SK-N-SH treated with all-trans-retinoic acid at 6 μM for 48 hours (cell line): Measurements from ENCODE around the gene PSMA7.

Experiments used
- ATAC-seq: fragments of 200-7000 bp; cut with Tn5 transposase; 3 replicates; pipeline ENCODE4 v1.9.1; 2020; ENCODE audit warnings: mild to moderate bottlenecking, moderate library complexity
- ARNTL ChIP-seq: fragments of 450-650 bp; formaldehyde crosslinking; IDR thresholded peaks from 2 replicates; pipeline ENCODE4 v1.5.0; 2020; ENCODE audit warnings: low read depth, mild to moderate bottlenecking, moderate library complexity, borderline replicate concordance
- BACH2 ChIP-seq: fragments of 250-450 bp; sonication (Bioruptor Pico); IDR thresholded peaks from 2 replicates; pipeline ENCODE4 v1.9.0; 2021; ENCODE audit warnings: mild to moderate bottlenecking, borderline replicate concordance
- CSDC2 ChIP-seq: fragments of 250-450 bp; sonication (Bioruptor Pico); IDR thresholded peaks from 2 replicates; pipeline ENCODE4 v1.5.0; 2020; ENCODE audit warnings: mild to moderate bottlenecking, moderate library complexity
- CSRNP3 ChIP-seq: fragments of 250-450 bp; sonication (Bioruptor Pico); IDR thresholded peaks from 2 replicates; pipeline ENCODE4 v1.5.1; 2021; ENCODE audit warnings: mild to moderate bottlenecking, moderate library complexity
- ESRRG ChIP-seq: fragments of 250-450 bp; sonication (Bioruptor Pico); IDR thresholded peaks from 2 replicates; pipeline ENCODE4 v1.6.1; 2021; ENCODE audit warnings: mild to moderate bottlenecking
- GLIS3 ChIP-seq: fragments of 250-450 bp; sonication (Bioruptor Pico); IDR thresholded peaks from 2 replicates; pipeline ENCODE4 v1.5.0; 2020; ENCODE audit warnings: mild to moderate bottlenecking, moderate library complexity
- ISL1 ChIP-seq: fragments of 250-450 bp; sonication (Bioruptor Pico); IDR thresholded peaks from 2 replicates; pipeline ENCODE4 v2.1.2; 2022; ENCODE audit warnings: mild to moderate bottlenecking, moderate library complexity
- OSR1 ChIP-seq: fragments of 250-450 bp; sonication (Bioruptor Pico); IDR thresholded peaks from 2 replicates; pipeline ENCODE4 v1.8.0; 2022; ENCODE audit warnings: moderate library complexity, mild to moderate bottlenecking, inconsistent platforms
- PATZ1 ChIP-seq: fragments of 250-450 bp; sonication (Bioruptor Pico); IDR thresholded peaks from 2 replicates; pipeline ENCODE4 v1.8.0; 2020; ENCODE audit warnings: mild to moderate bottlenecking, moderate library complexity, borderline replicate concordance
- PPARA ChIP-seq: fragments of 250-450 bp; sonication (Bioruptor Pico); IDR thresholded peaks from 2 replicates; pipeline ENCODE4 v1.5.0; 2020; ENCODE audit warnings: mild to moderate bottlenecking, borderline replicate concordance
- RARB ChIP-seq: fragments of 250-450 bp; sonication (Bioruptor Pico); IDR thresholded peaks from 2 replicates; pipeline ENCODE4 v1.8.0; 2021; ENCODE audit warnings: mild to moderate bottlenecking, moderate library complexity
- SNAI2 ChIP-seq: fragments of 250-450 bp; sonication (Bioruptor Pico); IDR thresholded peaks from 2 replicates; pipeline ENCODE4 v1.5.0; 2020; ENCODE audit warnings: mild to moderate bottlenecking, moderate library complexity
- TCF4 ChIP-seq: fragments of 250-450 bp; sonication (Bioruptor Pico); IDR thresholded peaks from 2 replicates; pipeline ENCODE4 v1.8.0; 2021; ENCODE audit warnings: mild to moderate bottlenecking, moderate library complexity, borderline replicate concordance
- TOX ChIP-seq: fragments of 250-450 bp; sonication (Bioruptor Pico); IDR thresholded peaks from 2 replicates; pipeline ENCODE4 v1.8.0; 2021; ENCODE audit warnings: mild to moderate bottlenecking, moderate library complexity, borderline replicate concordance
- ZFP3 ChIP-seq: fragments of 250-450 bp; sonication (Bioruptor Pico); IDR thresholded peaks from 2 replicates; pipeline ENCODE4 v1.5.0; 2020; ENCODE audit warnings: mild to moderate bottlenecking, moderate library complexity
- ZFP30 ChIP-seq: fragments of 450-650 bp; formaldehyde crosslinking; IDR thresholded peaks from 2 replicates; pipeline ENCODE4 v1.5.0; 2022; ENCODE audit warnings: mild to moderate bottlenecking, moderate library complexity
- ZNF70 ChIP-seq: fragments of 450-650 bp; formaldehyde crosslinking; IDR thresholded peaks from 2 replicates; pipeline ENCODE4 v1.5.0; 2020; ENCODE audit warnings: mild to moderate bottlenecking, moderate library complexity
- ZNF8 ChIP-seq: fragments of 450-650 bp; formaldehyde crosslinking; IDR thresholded peaks from 2 replicates; pipeline ENCODE4 v1.5.0; 2020; ENCODE audit warnings: mild to moderate bottlenecking, moderate library complexity
- TF ChIP-seq, protein P1 (sequence below): fragments of 250-450 bp; sonication (Bioruptor Pico); IDR thresholded peaks from 2 replicates; pipeline ENCODE4 v1.8.0; 2021; ENCODE audit warnings: low read depth, mild to moderate bottlenecking, moderate library complexity, borderline replicate concordance
- TF ChIP-seq, protein P2 (sequence below): fragments of 250-450 bp; sonication (Bioruptor Pico); IDR thresholded peaks from 2 replicates; pipeline ENCODE4 v1.5.1; 2020; ENCODE audit warnings: low read depth, mild to moderate bottlenecking, moderate library complexity
- TF ChIP-seq, protein P3 (sequence below): fragments of 250-450 bp; sonication (Bioruptor Pico); IDR thresholded peaks from 2 replicates; pipeline ENCODE4 v1.5.0; 2020; ENCODE audit warnings: mild to moderate bottlenecking, moderate library complexity

PSMA7 gene

GRCh38 chr20:62114894-62115293 is 28.3 kb downstream of the PSMA7 start (continued):
- TF ChIP-seq CSRNP3 (CRISPR knock-in tag) (no peak), BACH2 (CRISPR knock-in tag) (no peak), SNAI2 (CRISPR knock-in tag) (no peak), GLIS3 (CRISPR knock-in tag) (no peak), OSR1 (CRISPR knock-in tag) (no peak), ESRRG (CRISPR knock-in tag) (no peak), ZFP30 (CRISPR knock-in tag) (no peak), ZFP3 (CRISPR knock-in tag) (no peak), ZNF70 (CRISPR knock-in tag) (no peak), RARB (CRISPR knock-in tag) (no peak), TCF4 (no peak), CSDC2 (CRISPR knock-in tag) (no peak)
- TF ChIP-seq, protein P1, sequence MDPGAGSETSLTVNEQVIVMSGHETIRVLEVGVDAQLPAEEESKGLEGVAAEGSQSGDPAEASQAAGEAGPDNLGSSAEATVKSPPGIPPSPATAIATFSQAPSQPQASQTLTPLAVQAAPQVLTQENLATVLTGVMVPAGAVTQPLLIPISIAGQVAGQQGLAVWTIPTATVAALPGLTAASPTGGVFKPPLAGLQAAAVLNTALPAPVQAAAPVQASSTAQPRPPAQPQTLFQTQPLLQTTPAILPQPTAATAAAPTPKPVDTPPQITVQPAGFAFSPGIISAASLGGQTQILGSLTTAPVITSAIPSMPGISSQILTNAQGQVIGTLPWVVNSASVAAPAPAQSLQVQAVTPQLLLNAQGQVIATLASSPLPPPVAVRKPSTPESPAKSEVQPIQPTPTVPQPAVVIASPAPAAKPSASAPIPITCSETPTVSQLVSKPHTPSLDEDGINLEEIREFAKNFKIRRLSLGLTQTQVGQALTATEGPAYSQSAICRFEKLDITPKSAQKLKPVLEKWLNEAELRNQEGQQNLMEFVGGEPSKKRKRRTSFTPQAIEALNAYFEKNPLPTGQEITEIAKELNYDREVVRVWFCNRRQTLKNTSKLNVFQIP, result no peak

DNA sequence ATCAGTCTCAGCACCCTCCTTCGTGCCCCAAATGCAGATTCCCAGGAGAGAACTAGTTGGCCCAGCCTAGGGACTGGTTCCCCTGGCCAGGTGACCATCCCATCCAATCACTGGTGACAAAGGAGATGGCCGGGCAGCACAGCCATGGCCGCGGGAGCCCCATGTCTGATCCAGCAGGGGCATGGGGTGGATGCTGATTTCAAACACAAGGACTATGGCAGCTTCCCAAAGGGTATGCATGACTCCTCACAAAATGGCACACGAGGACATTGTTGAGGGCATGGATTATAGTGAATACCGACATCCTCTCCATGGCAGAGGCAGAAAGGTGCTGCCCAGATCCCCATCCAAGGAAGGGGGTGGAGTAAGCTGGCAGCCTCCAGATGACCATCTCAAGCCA is 30.8 kb downstream of the PSMA7 start:
- ATAC-seq, result no peak
- TF ChIP-seq ZNF70 (CRISPR knock-in tag) (no peak), RARB (CRISPR knock-in tag) (no peak), TOX (no peak), ESRRG (CRISPR knock-in tag) (no peak), ISL1 (CRISPR knock-in tag) (no peak), GLIS3 (CRISPR knock-in tag) (no peak), ZFP30 (CRISPR knock-in tag) (no peak), BACH2 (CRISPR knock-in tag) (no peak), PPARA (CRISPR knock-in tag) (no peak), CSDC2 (CRISPR knock-in tag) (no peak), ZFP3 (CRISPR knock-in tag) (no peak), SNAI2 (CRISPR knock-in tag) (no peak), OSR1 (CRISPR knock-in tag) (no peak), ARNTL (no peak), PATZ1 (no peak), TCF4 (no peak), ZNF8 (CRISPR knock-in tag) (no peak)
- TF ChIP-seq, protein P2, sequence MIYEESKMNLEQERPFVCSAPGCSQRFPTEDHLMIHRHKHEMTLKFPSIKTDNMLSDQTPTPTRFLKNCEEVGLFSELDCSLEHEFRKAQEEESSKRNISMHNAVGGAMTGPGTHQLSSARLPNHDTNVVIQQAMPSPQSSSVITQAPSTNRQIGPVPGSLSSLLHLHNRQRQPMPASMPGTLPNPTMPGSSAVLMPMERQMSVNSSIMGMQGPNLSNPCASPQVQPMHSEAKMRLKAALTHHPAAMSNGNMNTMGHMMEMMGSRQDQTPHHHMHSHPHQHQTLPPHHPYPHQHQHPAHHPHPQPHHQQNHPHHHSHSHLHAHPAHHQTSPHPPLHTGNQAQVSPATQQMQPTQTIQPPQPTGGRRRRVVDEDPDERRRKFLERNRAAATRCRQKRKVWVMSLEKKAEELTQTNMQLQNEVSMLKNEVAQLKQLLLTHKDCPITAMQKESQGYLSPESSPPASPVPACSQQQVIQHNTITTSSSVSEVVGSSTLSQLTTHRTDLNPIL (CRISPR knock-in tag), result no peak
- TF ChIP-seq, protein P1, result no peak
- TF ChIP-seq, protein P3, sequence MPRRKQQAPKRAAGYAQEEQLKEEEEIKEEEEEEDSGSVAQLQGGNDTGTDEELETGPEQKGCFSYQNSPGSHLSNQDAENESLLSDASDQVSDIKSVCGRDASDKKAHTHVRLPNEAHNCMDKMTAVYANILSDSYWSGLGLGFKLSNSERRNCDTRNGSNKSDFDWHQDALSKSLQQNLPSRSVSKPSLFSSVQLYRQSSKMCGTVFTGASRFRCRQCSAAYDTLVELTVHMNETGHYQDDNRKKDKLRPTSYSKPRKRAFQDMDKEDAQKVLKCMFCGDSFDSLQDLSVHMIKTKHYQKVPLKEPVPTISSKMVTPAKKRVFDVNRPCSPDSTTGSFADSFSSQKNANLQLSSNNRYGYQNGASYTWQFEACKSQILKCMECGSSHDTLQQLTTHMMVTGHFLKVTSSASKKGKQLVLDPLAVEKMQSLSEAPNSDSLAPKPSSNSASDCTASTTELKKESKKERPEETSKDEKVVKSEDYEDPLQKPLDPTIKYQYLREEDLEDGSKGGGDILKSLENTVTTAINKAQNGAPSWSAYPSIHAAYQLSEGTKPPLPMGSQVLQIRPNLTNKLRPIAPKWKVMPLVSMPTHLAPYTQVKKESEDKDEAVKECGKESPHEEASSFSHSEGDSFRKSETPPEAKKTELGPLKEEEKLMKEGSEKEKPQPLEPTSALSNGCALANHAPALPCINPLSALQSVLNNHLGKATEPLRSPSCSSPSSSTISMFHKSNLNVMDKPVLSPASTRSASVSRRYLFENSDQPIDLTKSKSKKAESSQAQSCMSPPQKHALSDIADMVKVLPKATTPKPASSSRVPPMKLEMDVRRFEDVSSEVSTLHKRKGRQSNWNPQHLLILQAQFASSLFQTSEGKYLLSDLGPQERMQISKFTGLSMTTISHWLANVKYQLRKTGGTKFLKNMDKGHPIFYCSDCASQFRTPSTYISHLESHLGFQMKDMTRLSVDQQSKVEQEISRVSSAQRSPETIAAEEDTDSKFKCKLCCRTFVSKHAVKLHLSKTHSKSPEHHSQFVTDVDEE, result no peak
